Measurements from ENCODE around the gene SREBF1. TPM values are rescaled to one million over a fixed set of nuclear protein-coding genes. Genes with fewer than 3 reads are reported as not detected.
A peak's percentile ranks its signal among the peaks of the same experiment; 100 is the strongest.

Gene SREBF1
- total RNA-seq, 3 donors from 2014 or later (not counting 1 experiment from before 2014, with no cell fraction given): 80.7 to 208 (median 119) TPM

DNA sequence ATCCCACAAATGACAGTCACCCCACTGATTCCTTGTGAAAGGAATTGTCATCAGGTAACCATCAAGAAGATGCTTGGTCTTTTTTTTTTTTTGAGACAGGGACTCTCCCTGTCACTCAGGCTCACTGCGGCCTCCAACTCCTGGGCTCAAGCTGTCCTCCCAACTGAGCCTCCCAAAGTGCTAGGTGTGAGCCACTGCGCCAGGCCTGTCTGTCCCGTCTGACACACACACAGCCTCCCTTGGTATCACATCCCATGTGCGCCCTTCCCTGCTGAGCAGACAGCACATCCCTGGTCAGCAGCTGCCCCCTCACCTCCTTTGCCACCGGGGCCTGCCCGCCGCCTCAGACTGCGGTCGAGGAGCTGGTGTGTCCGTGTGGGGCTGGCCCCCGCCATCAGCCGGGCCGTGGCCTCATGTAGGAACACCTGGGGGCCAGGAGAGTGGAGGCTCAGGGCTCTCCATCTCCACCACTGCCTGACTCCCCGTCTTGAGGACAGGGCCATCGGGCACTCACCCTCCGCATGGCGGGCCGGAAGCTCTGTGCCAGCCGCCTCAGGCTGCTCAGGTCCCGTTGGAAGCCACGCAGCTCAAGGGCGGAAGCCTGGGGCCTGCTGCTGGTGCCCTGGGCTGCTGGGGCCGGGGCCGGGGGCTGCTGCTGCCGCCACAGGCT is 23.6 kb downstream of the SREBF1 start:
- Mint-ChIP-seq H3K27me3 (ENCODE audit: low read depth in 2 of 2) (no peaks in the 10 kb centered on the region), H3K9me3 (no peaks in the 10 kb centered on the region), H3K27ac (no peak overlapping the region), H3K36me3 (no peaks in the 10 kb centered on the region), H3K4me3 (no peak overlapping the region), H3K4me1 (peaks cover 7 to 24% of the 10 kb centered on the region in 2 donors)
- 96% methylated on average over 25 of the region's 25 CpGs for WGBS (ENCODE audit: insufficient coverage)
- no peaks in the 10 kb centered on the region for H3K9me3 ChIP-seq (ENCODE audit: control insufficient read depth, insufficient read depth, low read length)
- no peak for DNase-seq
- TF ChIP-seq CTCF (IDR thresholded peaks at IDR 0.05): no peak
- peaks cover 19% of the 10 kb centered on the region for H3K4me1 ChIP-seq (ENCODE audit: control insufficient read depth, insufficient read depth, low read length)
- H3K27ac ChIP-seq (ENCODE audit: low read length): no peak overlapping the region
- intact Hi-C loops (cut with micrococcal nuclease): no loop called here
- H3K27me3 ChIP-seq (ENCODE audit: control insufficient read depth, insufficient read depth, low read length): no peaks in the 10 kb centered on the region
- ATAC-seq: no peak
- no peak overlapping the region for H3K4me3 ChIP-seq (ENCODE audit: low read length)
- peaks cover 25% of the 10 kb centered on the region for H3K36me3 ChIP-seq (ENCODE audit: control insufficient read depth, insufficient read depth, low read length)

GRCh38 chr17:17812211-17813054 is 24.4 kb downstream of the SREBF1 start:
- Mint-ChIP-seq H3K4me1 (peaks cover 7 to 29% of the 10 kb centered on the region in 2 donors), H3K4me3 (no peak overlapping the region), H3K27ac (no peak overlapping the region), H3K9me3 (no peaks in the 10 kb centered on the region), H3K27me3 (ENCODE audit: low read depth in 2 of 2) (no peaks in the 10 kb centered on the region), H3K36me3 (no peaks in the 10 kb centered on the region)
- WGBS (ENCODE audit: insufficient coverage): 69% methylated on average over 59 of the region's 59 CpGs
- Histone ChIP-seq H3K27me3 (ENCODE audit: control insufficient read depth, insufficient read depth, low read length) (no peaks in the 10 kb centered on the region), H3K27ac (ENCODE audit: low read length) (no peak overlapping the region), H3K4me3 (ENCODE audit: low read length) (no peak overlapping the region), H3K4me1 (ENCODE audit: control insufficient read depth, insufficient read depth, low read length) (peaks cover 19% of the 10 kb centered on the region), H3K36me3 (ENCODE audit: control insufficient read depth, insufficient read depth, low read length) (peaks cover 20% of the 10 kb centered on the region), H3K9me3 (ENCODE audit: control insufficient read depth, insufficient read depth, low read length) (no peaks in the 10 kb centered on the region)
- ATAC-seq: peak; percentile 66 to 79 (median 70)
- intact Hi-C loops (cut with micrococcal nuclease): loop anchor here (1.0 kb wide), 1 partner anchor 48 kb away; no protein-coding TSS in a partner anchor
- peak; percentile 76 to 78 for DNase-seq
- peak; percentile 100 for TF ChIP-seq CTCF (IDR thresholded peaks at IDR 0.05)

DNA sequence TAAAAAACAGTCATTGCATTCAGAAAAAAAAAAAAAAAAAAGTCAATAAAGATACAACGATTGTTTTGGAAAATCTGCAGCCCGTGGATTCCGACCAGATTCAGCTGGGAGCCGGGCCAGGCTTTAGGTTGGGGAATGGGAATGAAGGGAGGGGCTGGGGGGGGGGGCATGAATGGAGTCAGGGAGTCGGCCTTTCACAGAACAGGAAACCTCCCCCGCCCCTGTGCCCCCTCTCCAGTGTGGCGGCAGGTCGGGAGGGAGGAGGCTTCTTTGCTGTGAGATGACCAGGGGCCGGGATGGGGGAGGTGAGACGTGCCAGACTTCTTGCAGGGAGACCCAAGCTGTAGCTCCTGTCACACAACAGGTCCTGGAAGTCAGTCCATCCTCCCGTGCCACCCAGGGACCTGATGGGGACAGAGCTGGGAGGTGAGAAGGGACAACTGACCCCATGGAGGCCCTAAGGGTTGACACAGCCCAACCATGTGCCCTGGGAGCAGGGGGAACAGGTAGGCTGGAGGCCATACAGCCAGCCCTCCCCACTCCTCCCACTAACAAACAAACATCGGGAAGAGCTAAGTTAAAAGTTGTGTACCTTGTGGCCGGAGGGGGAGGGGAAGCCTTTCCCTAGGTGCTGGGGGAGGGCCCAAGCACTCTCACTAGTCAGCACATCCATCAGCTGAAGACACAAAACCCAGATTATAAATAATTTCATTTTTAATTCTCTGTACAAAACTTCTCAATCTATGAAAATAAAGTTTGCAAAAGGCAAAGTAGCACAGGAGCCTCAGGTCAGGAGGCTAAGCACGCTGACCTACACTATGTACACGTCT is 25.2 kb downstream of the SREBF1 start:
- Histone ChIP-seq H3K27ac (ENCODE audit: low read length) (no peak overlapping the region), H3K4me3 (ENCODE audit: low read length) (no peak overlapping the region), H3K4me1 (ENCODE audit: control insufficient read depth, insufficient read depth, low read length) (peaks cover 19% of the 10 kb centered on the region), H3K9me3 (ENCODE audit: control insufficient read depth, insufficient read depth, low read length) (no peaks in the 10 kb centered on the region), H3K36me3 (ENCODE audit: control insufficient read depth, insufficient read depth, low read length) (peaks cover 11% of the 10 kb centered on the region), H3K27me3 (ENCODE audit: control insufficient read depth, insufficient read depth, low read length) (no peaks in the 10 kb centered on the region)
- DNase-seq: no peak
- ATAC-seq: peak in 1 of 3 donors; percentile 3
- no peaks in the 10 kb centered on the region for H3K27me3 Mint-ChIP-seq (ENCODE audit: low read depth in 2 of 2)
- intact Hi-C loops (cut with micrococcal nuclease): loop anchor here (1.0 kb wide), 1 partner anchor 49 kb away; no protein-coding TSS in a partner anchor
- no peak overlapping the region for H3K4me3 Mint-ChIP-seq
- H3K36me3 Mint-ChIP-seq: no peaks in the 10 kb centered on the region
- 86% methylated on average over 14 of the region's 15 CpGs for whole genome bisulfite sequencing (ENCODE audit: insufficient coverage)
- H3K4me1 Mint-ChIP-seq: peaks cover 7 to 28% of the 10 kb centered on the region in 2 donors
- no peak for TF ChIP-seq CTCF (IDR thresholded peaks at IDR 0.05)
- no peaks in the 10 kb centered on the region for H3K9me3 Mint-ChIP-seq
- no peak overlapping the region for H3K27ac Mint-ChIP-seq

Measured in natural killer cell (primary cell).